GM13977 (cell line): ENCODE results near the gene SOCS7.

ENCODE experiments used
- DNase-seq: peaks from one replicate; pipeline ENCODE4 v3.0.0; 2012; ENCODE audit warnings: low spot score
- CTCF ChIP-seq: IDR thresholded peaks from 2 replicates; pipeline ENCODE4 v1.5.1; 2012; ENCODE audit warnings: mild to moderate bottlenecking, control low read depth; ENCODE audit not compliant: insufficient read depth; ENCODE audit errors: extremely low read depth, missing control alignments
- in situ Hi-C: fragments of 300-500 bp; cut with MboI; formaldehyde crosslinking; loops from one replicate; pipeline ENCODE4 v1.12.0; 2022; ENCODE audit warnings: low sequenced_read_pairs, low pct_unique_long_range_greater_than_20kb, mixed read lengths, inconsistent platforms; ENCODE audit not compliant: unreplicated experiment

SOCS7 gene

DNA sequence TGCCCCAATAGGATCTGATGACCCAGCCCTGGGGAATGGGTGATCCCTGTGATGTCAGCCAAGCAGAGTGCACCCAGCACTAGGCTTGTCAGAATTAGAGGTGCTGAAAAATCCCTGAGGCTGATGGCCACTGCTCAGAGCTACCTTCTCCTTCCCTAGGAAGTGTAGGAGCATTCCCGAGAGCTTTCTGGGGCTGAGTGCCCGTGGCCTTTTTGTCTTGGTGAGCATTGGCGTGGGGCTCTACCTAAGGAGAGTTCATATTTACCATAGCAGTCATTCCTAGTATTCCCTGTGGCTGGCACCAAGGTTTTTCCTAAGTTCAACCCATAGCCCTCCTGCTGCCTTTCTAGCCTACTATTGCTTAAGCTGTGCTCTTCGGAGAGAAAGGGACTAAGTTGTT, 54.0 kb downstream of the SOCS7 start:
- no peak for DNase-seq
- in situ Hi-C loops = no loop called here
- TF ChIP-seq CTCF = no peak

DNA sequence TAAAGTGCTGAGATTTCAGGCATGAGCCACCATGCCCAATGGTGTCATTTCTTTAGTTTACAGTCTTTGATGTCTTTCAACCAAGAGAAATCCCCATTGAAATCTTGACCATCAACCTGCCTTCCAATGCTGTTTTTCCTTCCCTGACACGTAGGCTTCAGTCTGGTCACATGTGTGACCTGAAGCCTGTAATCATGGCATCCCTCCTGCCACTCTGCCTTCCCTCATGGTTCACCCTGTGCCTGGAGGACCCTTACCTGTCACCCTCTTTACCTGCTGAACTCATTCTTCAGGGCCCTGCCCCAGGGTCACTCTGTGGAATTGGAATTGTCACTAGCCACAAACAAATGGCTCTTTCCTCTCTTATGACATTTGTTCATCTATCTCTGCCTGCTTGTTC, 58.6 kb downstream of the SOCS7 start:
- no peak for DNase-seq
- TF ChIP-seq CTCF = no peak
- in situ Hi-C loops = no loop called here

DNA sequence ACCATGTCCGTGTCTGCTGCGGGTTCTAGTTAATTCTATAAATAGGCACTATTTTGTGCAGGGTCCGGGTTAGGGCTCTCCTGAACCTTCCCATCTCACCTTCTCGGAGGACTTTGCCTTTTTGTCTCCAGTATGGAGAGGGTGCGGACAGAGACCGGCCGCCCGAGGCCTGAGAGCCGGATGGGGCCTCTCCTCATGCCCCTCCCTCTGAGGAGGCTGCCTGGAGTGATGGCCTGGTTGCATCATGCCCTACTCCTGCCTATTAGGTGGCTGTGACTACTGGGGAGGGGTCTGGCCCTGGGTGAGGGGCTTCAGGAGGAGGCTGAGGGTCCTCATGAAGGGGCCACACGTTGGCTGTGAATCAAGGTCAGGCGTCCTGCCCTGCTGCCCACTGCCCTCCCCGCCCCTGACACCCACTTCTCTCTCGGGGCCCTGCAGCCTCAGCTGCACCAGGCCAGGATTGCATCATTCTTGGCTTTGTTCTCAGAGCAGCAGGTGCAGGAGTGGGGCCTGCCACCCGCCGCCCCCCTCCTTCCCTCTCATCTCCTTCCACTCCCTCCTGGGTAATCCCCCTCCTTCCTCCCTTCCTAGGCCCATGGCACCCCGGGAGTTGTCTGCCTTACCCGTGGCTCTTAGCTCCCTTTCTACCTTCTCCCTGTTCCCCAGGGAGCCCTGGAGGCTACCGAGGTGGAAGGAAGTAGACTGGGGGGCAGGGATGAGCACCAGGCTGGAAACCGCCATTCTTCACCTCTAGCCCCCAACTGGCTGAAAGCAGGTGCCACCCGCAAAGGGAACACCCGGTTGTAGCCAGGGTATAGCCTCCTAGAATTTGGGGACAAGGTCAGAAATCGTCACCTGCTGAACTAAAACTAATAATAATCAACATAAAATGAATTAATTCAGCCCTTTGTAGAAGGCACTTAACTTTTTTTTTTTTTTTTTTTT, 63.9 kb downstream of the SOCS7 start:
- TF ChIP-seq CTCF = no peak
- DNase-seq = no peak

DNA sequence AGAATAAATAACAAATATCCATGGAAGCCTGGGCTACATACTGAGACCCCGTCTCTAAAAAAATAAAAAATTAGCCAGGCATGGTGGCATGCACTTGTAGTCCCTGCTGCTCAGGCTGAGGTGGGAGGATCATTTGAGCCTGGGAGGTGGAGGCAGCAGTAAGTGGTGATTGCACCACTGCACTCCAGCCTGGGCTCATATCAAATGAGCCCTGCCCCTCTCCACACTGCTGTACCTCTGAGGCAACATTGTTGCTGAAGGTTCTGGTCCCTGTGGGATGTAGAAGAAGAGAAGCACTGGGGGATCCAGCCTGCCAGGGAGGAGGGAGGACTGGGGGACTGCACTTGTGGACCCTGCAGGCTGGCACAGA, 65.2 kb downstream of the SOCS7 start:
- in situ Hi-C loops = loop anchor here (5.0 kb wide), 1 partner anchor 70 kb away; no protein-coding TSS in a partner anchor
- TF ChIP-seq CTCF = no peak
- DNase-seq = no peak

More for the DNA sequence above, 63.9 kb downstream of the SOCS7 start:
- in situ Hi-C loops = loop anchor here (5.0 kb wide), 1 partner anchor 68 kb away; no protein-coding TSS in a partner anchor

DNA sequence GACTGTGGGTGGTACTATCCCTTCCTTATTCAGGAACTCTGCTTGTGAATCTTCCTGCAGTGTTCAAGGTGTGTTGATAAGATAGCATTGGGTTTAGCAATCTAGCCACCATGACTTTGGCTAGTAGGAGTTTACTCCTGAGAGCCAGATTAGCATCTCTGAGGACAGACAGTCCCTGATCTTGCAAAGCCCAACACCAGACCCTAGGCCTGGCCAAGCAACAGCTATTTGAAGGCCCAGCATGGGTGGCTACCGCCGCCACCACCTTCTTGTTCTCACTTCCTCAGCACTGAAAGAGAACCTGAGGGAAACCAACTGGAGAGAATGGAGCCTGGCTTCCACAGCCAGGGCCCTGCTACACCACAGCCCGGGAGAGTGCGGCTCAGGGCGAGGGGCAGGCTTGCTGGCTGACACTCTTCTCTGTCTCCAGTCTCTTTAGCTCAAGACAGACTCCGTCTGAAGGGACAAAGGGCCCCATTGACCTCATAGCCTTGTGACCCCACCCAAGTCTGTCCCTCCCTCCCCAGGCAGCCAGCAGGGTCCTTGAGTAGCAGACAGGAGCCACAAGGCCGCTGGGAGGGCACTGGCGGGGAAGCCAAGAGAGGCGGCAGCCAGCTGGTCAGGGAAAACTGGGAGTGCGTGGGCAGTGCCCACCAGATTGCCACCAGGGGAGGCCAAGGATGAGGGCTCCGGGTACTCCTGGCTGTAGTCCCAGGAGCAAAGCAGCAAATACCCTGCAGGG, 65.7 kb downstream of the SOCS7 start:
- in situ Hi-C loops = loop anchor here (5.0 kb wide), 1 partner anchor 70 kb away; no protein-coding TSS in a partner anchor
- DNase-seq = no peak
- TF ChIP-seq CTCF = no peak

- in situ Hi-C loops = loop anchor here (5.0 kb wide), 1 partner anchor 71 kb away; no protein-coding TSS in a partner anchor
- no peak for DNase-seq
- no peak for TF ChIP-seq CTCF
Measured at GRCh38 chr17:38418062-38418692, 66.5 kb downstream of the SOCS7 start.
